SK-N-SH (cell line): ENCODE measurements around the gene CD34. TPM values are rescaled to one million over a fixed set of nuclear protein-coding genes. Genes with fewer than 3 reads are reported as not detected.
"Not testable (repeated sequence)": the region's sequence is repeated elsewhere in the genome, so short reads cannot be mapped to it uniquely, and the experiment has no call there.

Experiments
- CTCF ChIA-PET: fragments of 300-600, 350-600 bp; formaldehyde crosslinking; extraction: SDS; loops from one replicate; lab custom pipeline; 2021; lab: Yijun Ruan, JAX
- POLR2A ChIA-PET: fragments of 350-600 bp; sonication (Branson Sonifier 250); formaldehyde crosslinking; extraction: SDS; loops from one replicate; lab custom pipeline; 2020; ENCODE audit warnings: antibody characterized with exemption, inconsistent platforms; lab: Yijun Ruan, JAX
- DNase-seq: peaks from one replicate; pipeline ENCODE4 v3.0.0; 2012
- H2AFZ ChIP-seq: fragments of 200-600 bp; sonication (generic); 2 replicates; pipeline ENCODE4 v1.8.1; 2016; ENCODE audit warnings: antibody characterized with exemption, mild to moderate bottlenecking, low read depth
- H3F3A ChIP-seq: fragments of 200-600 bp; sonication (generic); replicated peaks from 2 replicates; pipeline ENCODE3; 2016; ENCODE audit warnings: antibody characterized with exemption, mild to moderate bottlenecking; ENCODE audit not compliant: insufficient read depth
- H3K27ac ChIP-seq, 2 experiments: fragments of 200-500 bp in 1 of 2; fragments of 200-600 bp in 1 of 2; sonication (Bioruptor generic) in 1 of 2; sonication (generic), shearing (Covaris generic) in 1 of 2; 2 replicates each; pipeline versions ENCODE4 v1.5.1 to v1.6.1; 2014 to 2016; ENCODE audit warnings: low read depth in 2 of 2, inconsistent platforms in 1 of 2, low read length in 1 of 2, mild to moderate bottlenecking in 1 of 2, mixed read lengths in 1 of 2
- H3K27me3 ChIP-seq: fragments of 200-600 bp; sonication (generic), shearing (Covaris generic); 2 replicates; pipeline ENCODE4 v1.6.1; 2016; ENCODE audit warnings: mixed run types; ENCODE audit not compliant: insufficient read depth
- H3K36me3 ChIP-seq, 2 experiments: fragments of 200-500 bp in 1 of 2; fragments of 200-600 bp in 1 of 2; sonication (Bioruptor generic) in 1 of 2; sonication (generic) in 1 of 2; replicated peaks in 1 of 2; 2 replicates each; pipeline versions ENCODE3 to v1.5.1; 2014 to 2016; ENCODE audit warnings: low read length in 1 of 2, mild to moderate bottlenecking in 1 of 2; ENCODE audit not compliant: insufficient read depth in 2 of 2, control insufficient read depth in 1 of 2
- H3K4me1 ChIP-seq, 2 experiments: fragments of 200-500 bp in 1 of 2; fragments of 200-600 bp in 1 of 2; sonication (Bioruptor generic) in 1 of 2; sonication (generic), shearing (Covaris generic) in 1 of 2; 2 replicates each; pipeline versions ENCODE4 v1.5.1 to v1.6.1; 2014 to 2016; ENCODE audit warnings: low read depth in 1 of 2, low read length in 1 of 2, mixed run types in 1 of 2; ENCODE audit not compliant: insufficient read depth in 2 of 2, control insufficient read depth in 1 of 2
- H3K4me2 ChIP-seq: fragments of 200-600 bp; sonication (generic), shearing (Covaris generic); 2 replicates; pipeline ENCODE4 v1.6.1; 2017; ENCODE audit warnings: mixed run types
- H3K4me3 ChIP-seq, 2 experiments: fragments of 200-500 bp in 1 of 2; fragments of 200-600 bp in 1 of 2; sonication (Bioruptor generic) in 1 of 2; sonication (generic), shearing (Covaris generic) in 1 of 2; 2 replicates each; pipeline versions ENCODE4 v1.5.1 to v1.8.1; 2014 to 2016; ENCODE audit warnings: low read depth in 2 of 2, inconsistent platforms in 1 of 2, low read length in 1 of 2, mild to moderate bottlenecking in 1 of 2, mixed read lengths in 1 of 2, moderate library complexity in 1 of 2
- H3K79me2 ChIP-seq: fragments of 200-600 bp; sonication (generic); 2 replicates; pipeline ENCODE4 v1.8.1; 2017; ENCODE audit warnings: mild to moderate bottlenecking; ENCODE audit not compliant: insufficient read depth
- H3K9ac ChIP-seq: fragments of 200-600 bp; sonication (generic); 2 replicates; pipeline ENCODE4 v1.6.1; 2017; ENCODE audit warnings: mixed run types
- H3K9me2 ChIP-seq: fragments of 200-600 bp; sonication (generic); 2 replicates; pipeline ENCODE4 v1.6.1; 2017; ENCODE audit warnings: mixed run types
- H3K9me3 ChIP-seq: fragments of 200-600 bp; sonication (generic); 2 replicates; pipeline ENCODE4 v1.6.1; 2017; ENCODE audit warnings: mixed run types, mild to moderate bottlenecking, moderate library complexity
- H4K20me1 ChIP-seq: fragments of 200-600 bp; sonication (generic); 2 replicates; pipeline ENCODE4 v1.6.1; 2017; ENCODE audit warnings: mild to moderate bottlenecking, mixed run types; ENCODE audit not compliant: insufficient read depth
- CTCF ChIP-seq: fragments of 200-600 bp; sonication (generic); IDR thresholded peaks from 2 replicates; pipeline ENCODE4 v1.6.1; 2017; ENCODE audit warnings: antibody characterized with exemption, mild to moderate bottlenecking, moderate library complexity
- EP300 ChIP-seq, 2 experiments: IDR thresholded peaks; 2 replicates each; pipeline versions ENCODE4 v1.4.0 to v1.6.1; 2012; ENCODE audit warnings: borderline replicate concordance in 1 of 2, low read depth in 1 of 2, low read length in 1 of 2
- FOSL2 ChIP-seq: IDR thresholded peaks from 2 replicates; pipeline ENCODE4 v1.4.0; 2012; ENCODE audit warnings: low read depth, mild to moderate bottlenecking, moderate library complexity, borderline replicate concordance
- GABPA ChIP-seq: IDR thresholded peaks from 2 replicates; pipeline ENCODE4 v1.4.0; 2012; ENCODE audit warnings: low read depth, mild to moderate bottlenecking
- NRF1 ChIP-seq: IDR thresholded peaks from 2 replicates; pipeline ENCODE4 v1.6.1; 2012; ENCODE audit warnings: low read depth, mild to moderate bottlenecking, low read length
- RCOR1 ChIP-seq: fragments of 150-350 bp; IDR thresholded peaks from 2 replicates; pipeline ENCODE4 v1.6.1; 2017; ENCODE audit warnings: antibody characterized with exemption, low read length
- RXRA ChIP-seq: IDR thresholded peaks from 2 replicates; pipeline ENCODE4 v1.4.0; 2012; ENCODE audit warnings: low read depth, mild to moderate bottlenecking, borderline replicate concordance
- SMC3 ChIP-seq: IDR thresholded peaks from 2 replicates; pipeline ENCODE4 v1.6.1; 2012; ENCODE audit warnings: low read depth, low read length, improper control_type of control experiment
- TCF12 ChIP-seq: IDR thresholded peaks from 2 replicates; pipeline ENCODE4 v1.4.0; 2012
- USF2 ChIP-seq: fragments of 150-350 bp; IDR thresholded peaks from 2 replicates; pipeline ENCODE4 v1.6.1; 2017; ENCODE audit warnings: antibody characterized with exemption, low read length, low read depth, borderline replicate concordance
- WGBS: methylation state at CpG from one replicate; pipeline ENCODE4 v1.1.6; 2017; ENCODE audit warnings: low lambda C conversion rate; 5-methylcytosine and 5-hydroxymethylcytosine counted together
- polyA plus RNA-seq, 3 experiments: library from polyadenylated mRNA; depleted of rRNA; stranded (reverse); fragments of >200 nt; gene quantifications; 2 replicates each; pipeline ENCODE4 v1.2.3, GENCODE V29; 2012
- TF ChIP-seq, protein P1 (sequence below): IDR thresholded peaks from 2 replicates; pipeline ENCODE4 v1.4.0; 2012; ENCODE audit warnings: low read depth, borderline replicate concordance
- TF ChIP-seq, protein P2 (sequence below): IDR thresholded peaks from 2 replicates; pipeline ENCODE4; 2012
- TF ChIP-seq, protein P3 (sequence below): IDR thresholded peaks from 2 replicates; pipeline ENCODE4 v1.4.0; 2012; ENCODE audit warnings: low read depth, borderline replicate concordance

The CD34 gene
- polyA plus RNA-seq, 1 of the 3 experiments (the other 2 are of a cell fraction): 0.59 TPM

DNA sequence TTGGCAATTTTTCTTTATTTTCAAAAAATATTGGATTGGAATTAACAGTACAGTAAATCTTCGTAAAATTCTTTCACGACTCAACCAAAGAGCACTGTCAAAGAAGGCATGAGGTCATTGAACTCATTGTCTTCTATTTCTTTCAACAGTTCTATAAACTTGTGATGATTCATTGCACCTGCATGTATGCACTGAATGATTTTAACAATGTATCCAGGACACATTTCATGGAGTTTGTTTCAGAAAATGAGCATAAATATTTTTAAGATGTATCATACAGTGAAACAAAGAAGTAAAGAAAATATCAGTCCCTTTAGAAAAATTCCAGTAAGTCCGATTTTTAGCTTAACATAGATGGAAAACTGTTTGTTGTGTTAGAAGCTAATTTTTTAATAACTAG lies 33.6 kb upstream of the CD34 start (continued):
- TF ChIP-seq, protein P1, sequence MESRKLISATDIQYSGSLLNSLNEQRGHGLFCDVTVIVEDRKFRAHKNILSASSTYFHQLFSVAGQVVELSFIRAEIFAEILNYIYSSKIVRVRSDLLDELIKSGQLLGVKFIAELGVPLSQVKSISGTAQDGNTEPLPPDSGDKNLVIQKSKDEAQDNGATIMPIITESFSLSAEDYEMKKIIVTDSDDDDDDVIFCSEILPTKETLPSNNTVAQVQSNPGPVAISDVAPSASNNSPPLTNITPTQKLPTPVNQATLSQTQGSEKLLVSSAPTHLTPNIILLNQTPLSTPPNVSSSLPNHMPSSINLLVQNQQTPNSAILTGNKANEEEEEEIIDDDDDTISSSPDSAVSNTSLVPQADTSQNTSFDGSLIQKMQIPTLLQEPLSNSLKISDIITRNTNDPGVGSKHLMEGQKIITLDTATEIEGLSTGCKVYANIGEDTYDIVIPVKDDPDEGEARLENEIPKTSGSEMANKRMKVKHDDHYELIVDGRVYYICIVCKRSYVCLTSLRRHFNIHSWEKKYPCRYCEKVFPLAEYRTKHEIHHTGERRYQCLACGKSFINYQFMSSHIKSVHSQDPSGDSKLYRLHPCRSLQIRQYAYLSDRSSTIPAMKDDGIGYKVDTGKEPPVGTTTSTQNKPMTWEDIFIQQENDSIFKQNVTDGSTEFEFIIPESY: no peak
- no peak for TF ChIP-seq RCOR1
- TF ChIP-seq NRF1: no peak
- no peak for TF ChIP-seq CTCF
- no peak for TF ChIP-seq SMC3
- TF ChIP-seq GABPA: no peak
- peak; percentile 60; the same call in 1 of the 2 replicates for TF ChIP-seq FOSL2
- TF ChIP-seq RXRA: no peak
- TF ChIP-seq EP300 (IDR thresholded peaks at IDR 0.05; ENCODE audit: borderline replicate concordance in 1 of 2, low read depth in 1 of 2, low read length in 1 of 2): 0 out of 4 replicates have a peak, but pooled peaks of 1 of the 2 experiments have one; percentile 7
- TF ChIP-seq, protein P2, sequence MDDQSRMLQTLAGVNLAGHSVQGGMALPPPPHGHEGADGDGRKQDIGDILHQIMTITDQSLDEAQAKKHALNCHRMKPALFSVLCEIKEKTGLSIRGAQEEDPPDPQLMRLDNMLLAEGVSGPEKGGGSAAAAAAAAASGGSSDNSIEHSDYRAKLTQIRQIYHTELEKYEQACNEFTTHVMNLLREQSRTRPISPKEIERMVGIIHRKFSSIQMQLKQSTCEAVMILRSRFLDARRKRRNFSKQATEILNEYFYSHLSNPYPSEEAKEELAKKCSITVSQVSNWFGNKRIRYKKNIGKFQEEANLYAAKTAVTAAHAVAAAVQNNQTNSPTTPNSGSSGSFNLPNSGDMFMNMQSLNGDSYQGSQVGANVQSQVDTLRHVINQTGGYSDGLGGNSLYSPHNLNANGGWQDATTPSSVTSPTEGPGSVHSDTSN: peak; percentile 36

DNA sequence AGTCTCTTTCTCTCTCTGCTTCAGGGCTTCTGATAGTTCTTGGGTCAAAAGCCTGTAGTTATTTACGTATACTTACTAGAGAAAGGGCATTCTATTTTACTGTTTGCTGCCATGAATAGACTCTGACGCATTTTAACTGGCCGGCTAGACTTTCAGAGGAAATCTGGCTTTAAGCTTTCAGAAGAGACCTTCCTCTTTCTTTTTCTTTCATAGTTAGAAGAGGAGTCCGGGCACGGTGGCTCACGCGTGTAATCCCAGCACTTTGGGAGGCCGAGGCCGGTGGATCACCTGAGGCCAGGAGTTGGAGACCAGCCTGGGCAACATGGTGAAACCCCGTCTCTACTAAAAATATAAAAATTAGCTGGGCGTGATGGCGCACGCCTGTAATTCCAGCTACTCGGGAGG lies 31.4 kb upstream of the CD34 start:
- POLR2A ChIA-PET, H3K9me3 ChIP-seq, H2AFZ ChIP-seq, H3K27me3 ChIP-seq, H3K9me2 ChIP-seq, H3K36me3 ChIP-seq, H3K4me2 ChIP-seq, H3K4me1 ChIP-seq, H3K9ac ChIP-seq, H3K79me2 ChIP-seq, DNase-seq, H4K20me1 ChIP-seq, H3K4me3 ChIP-seq, H3K27ac ChIP-seq: not testable (repeated sequence)
- H3F3A ChIP-seq: peaks cover 21% of the 10 kb centered on the region
- CTCF ChIA-PET: interaction anchor here (0.8 to 6.2 kb wide), 3 partner anchors 21 to 31 kb away, joined by 3 to 38 read pairs (median 3); partner anchors contain the start of gene CD34
- WGBS: 92% methylated on average over 14 of the region's 14 CpGs

DNA sequence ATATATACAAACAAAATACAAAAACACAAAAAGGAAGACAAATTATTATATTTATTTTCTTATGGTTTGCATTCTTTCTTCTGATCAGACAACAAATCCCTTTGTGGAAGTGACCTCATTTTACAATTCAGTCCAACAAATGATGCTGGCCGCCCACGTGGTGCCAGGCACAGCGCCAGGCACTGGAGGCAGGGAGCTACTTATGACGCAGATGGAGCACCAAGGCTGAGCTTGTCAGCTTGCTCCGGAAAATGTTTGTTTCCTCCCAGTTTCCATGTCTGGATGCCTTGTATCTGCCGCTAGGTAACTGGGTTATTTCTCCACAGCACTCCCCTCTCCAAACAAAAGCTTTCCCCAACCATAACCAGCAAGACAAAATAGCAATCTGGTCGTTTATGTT lies 30.7 kb upstream of the CD34 start:
- 54% methylated on average over 7 of the region's 7 CpGs for WGBS
- Histone ChIP-seq H3K27me3 (no peaks in the 10 kb centered on the region), H3K36me3 (no peaks in the 10 kb centered on the region), H2AFZ (no peak overlapping the region), H3K9me3 (no peaks in the 10 kb centered on the region), H4K20me1 (no peaks in the 10 kb centered on the region), H3K27ac (no peak overlapping the region), H3K4me3 (no peak overlapping the region), H3K9ac (no peak overlapping the region), H3F3A (peaks cover 22% of the 10 kb centered on the region), H3K4me1 (peaks cover 0 to 4% of the 10 kb centered on the region in 2 experiments; a peak in 2 of 4 replicates), H3K79me2 (no peaks in the 10 kb centered on the region), H3K9me2 (no peaks in the 10 kb centered on the region), H3K4me2 (no peak overlapping the region)
- CTCF ChIA-PET: interaction anchor here (0.8 to 1.2 kb wide), 3 partner anchors 23 to 56 kb away, joined by 3 to 5 read pairs (median 3); partner anchors contain the start of gene CD34
- POLR2A ChIA-PET: no interaction called here
- DNase-seq: peak; percentile 25
- no peak for TF ChIP-seq EP300 (IDR thresholded peaks at IDR 0.05; ENCODE audit: borderline replicate concordance in 1 of 2, low read depth in 1 of 2, low read length in 1 of 2)
- TF ChIP-seq, protein P3, sequence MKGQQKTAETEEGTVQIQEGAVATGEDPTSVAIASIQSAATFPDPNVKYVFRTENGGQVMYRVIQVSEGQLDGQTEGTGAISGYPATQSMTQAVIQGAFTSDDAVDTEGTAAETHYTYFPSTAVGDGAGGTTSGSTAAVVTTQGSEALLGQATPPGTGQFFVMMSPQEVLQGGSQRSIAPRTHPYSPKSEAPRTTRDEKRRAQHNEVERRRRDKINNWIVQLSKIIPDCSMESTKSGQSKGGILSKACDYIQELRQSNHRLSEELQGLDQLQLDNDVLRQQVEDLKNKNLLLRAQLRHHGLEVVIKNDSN: peak; percentile 38; the same call in 1 of the 2 replicates
- no peak for TF ChIP-seq USF2
- no peak for TF ChIP-seq TCF12
- TF ChIP-seq, protein P2: no peak
